ENCODE data around the gene PTPRU.

GRCh38 chr1:29282924-29283803, 46.8 kb downstream of the PTPRU start:
- no peak for TF ChIP-seq EP300 (IDR thresholded peaks at IDR 0.05; ENCODE audit: low read depth)
- TF ChIP-seq CTCF (IDR thresholded peaks at IDR 0.05) = no peak
- no peak for TF ChIP-seq POLR2A (IDR thresholded peaks at IDR 0.05)

Measured in transverse colon (tissue), 3 donors.